HepG2 (cell line): Measurements from ENCODE around the gene UBAP2L. TPM values are rescaled to one million over a fixed set of nuclear protein-coding genes. Genes with fewer than 3 reads are reported as not detected.
A peak's percentile ranks its signal among the peaks of the same experiment; 100 is the strongest.

Source experiments
- BORCS8-MEF2B ChIP-seq: sonication (generic); formaldehyde crosslinking; IDR thresholded peaks from 2 replicates; pipeline ENCODE4 v1.8.0; 2022; ENCODE audit warnings: mild to moderate bottlenecking, missing genetic modification reagents
- CREB1 ChIP-seq, 2 experiments: fragments of 450-650 bp in 1 of 2; IDR thresholded peaks; 2 replicates each; pipeline ENCODE4 v1.6.1; 2016 to 2017; ENCODE audit warnings: control low read depth in 1 of 2, mild to moderate bottlenecking in 1 of 2, missing compliant biosample characterization in 1 of 2, missing genetic modification characterization in 1 of 2
- CREB3 ChIP-seq: sonication (generic); formaldehyde crosslinking; IDR thresholded peaks from 2 replicates; pipeline ENCODE4 v1.5.0; 2020; ENCODE audit warnings: missing genetic modification reagents
- GATAD1 ChIP-seq: IDR thresholded peaks from 2 replicates; pipeline ENCODE4 v1.6.1; 2016; ENCODE audit warnings: missing genetic modification reagents, missing compliant biosample characterization
- GTF3A ChIP-seq: sonication (generic); formaldehyde crosslinking; conservative IDR thresholded peaks from 2 replicates; pipeline ENCODE4 v1.4.0; 2020; ENCODE audit warnings: mild to moderate bottlenecking, missing genetic modification reagents
- HNF1B ChIP-seq: sonication (generic); formaldehyde crosslinking; IDR thresholded peaks from 2 replicates; pipeline ENCODE4 v1.5.1; 2020; ENCODE audit warnings: mild to moderate bottlenecking, moderate library complexity, missing genetic modification reagents
- HNRNPLL ChIP-seq: fragments of 200-400 bp; formaldehyde crosslinking; IDR thresholded peaks from 2 replicates; pipeline ENCODE4 v1.6.1; 2017; ENCODE audit warnings: mild to moderate bottlenecking, low read depth, low read length; ENCODE audit not compliant: poor library complexity, severe bottlenecking
- JUND ChIP-seq: sonication (generic); formaldehyde crosslinking; IDR thresholded peaks from 2 replicates; pipeline ENCODE4 v1.8.0; 2022; ENCODE audit warnings: mild to moderate bottlenecking, missing genetic modification reagents
- KDM5B ChIP-seq: sonication (generic); formaldehyde crosslinking; IDR thresholded peaks from 2 replicates; pipeline ENCODE4 v1.4.0; 2020; ENCODE audit warnings: missing genetic modification reagents, mild to moderate bottlenecking, borderline replicate concordance
- KLF12 ChIP-seq: sonication (generic); formaldehyde crosslinking; IDR thresholded peaks from 2 replicates; pipeline ENCODE4 v1.4.0; 2020; ENCODE audit warnings: missing genetic modification reagents, borderline replicate concordance
- LCORL ChIP-seq, 2 experiments: fragments of 450-650 bp in 1 of 2; sonication (generic) in 1 of 2; formaldehyde crosslinking in 1 of 2; IDR thresholded peaks; 2 replicates each; pipeline versions ENCODE4 v1.5.0 to v1.6.1; 2017 to 2020; ENCODE audit warnings: antibody characterized with exemption in 1 of 2, missing genetic modification reagents in 1 of 2
- MEIS1 ChIP-seq: sonication (generic); formaldehyde crosslinking; IDR thresholded peaks from 2 replicates; pipeline ENCODE4 v1.9.0; 2021; ENCODE audit warnings: mild to moderate bottlenecking, missing genetic modification reagents, moderate library complexity, borderline replicate concordance
- NFATC3 ChIP-seq: sonication (generic); formaldehyde crosslinking; IDR thresholded peaks from 2 replicates; pipeline ENCODE4 v1.5.1; 2020; ENCODE audit warnings: mild to moderate bottlenecking, missing genetic modification reagents
- RARA ChIP-seq: IDR thresholded peaks from 2 replicates; pipeline ENCODE4 v1.6.1; 2016; ENCODE audit warnings: missing genetic modification reagents, missing compliant biosample characterization
- RARG ChIP-seq: sonication (generic); formaldehyde crosslinking; IDR thresholded peaks from 2 replicates; pipeline ENCODE4 v1.4.0; 2020; ENCODE audit warnings: low read depth, mild to moderate bottlenecking, missing genetic modification reagents
- SMAD9 ChIP-seq: sonication (generic); formaldehyde crosslinking; IDR thresholded peaks from 2 replicates; pipeline ENCODE4 v1.5.1; 2020; ENCODE audit warnings: mild to moderate bottlenecking, missing genetic modification reagents
- TBL1XR1 ChIP-seq: fragments of 150-350 bp; IDR thresholded peaks from 2 replicates; pipeline ENCODE4 v1.6.1; 2014; ENCODE audit warnings: borderline replicate concordance, low read length; ENCODE audit not compliant: partially characterized antibody
- ZBTB2 ChIP-seq: sonication (generic); formaldehyde crosslinking; IDR thresholded peaks from 2 replicates; pipeline ENCODE4 v1.8.0; 2022; ENCODE audit warnings: low read depth, missing genetic modification reagents
- ZBTB21 ChIP-seq: sonication (generic); formaldehyde crosslinking; IDR thresholded peaks from 2 replicates; pipeline ENCODE4 v1.4.0; 2020; ENCODE audit warnings: missing genetic modification reagents
- ZGPAT ChIP-seq: IDR thresholded peaks from 2 replicates; pipeline ENCODE4 v1.6.1; 2016; ENCODE audit warnings: mild to moderate bottlenecking
- ZNF672 ChIP-seq: sonication (generic); formaldehyde crosslinking; IDR thresholded peaks from 2 replicates; pipeline ENCODE4 v1.8.1; 2022; ENCODE audit warnings: missing genetic modification reagents
- ZNF777 ChIP-seq: sonication (generic); formaldehyde crosslinking; IDR thresholded peaks from 2 replicates; pipeline ENCODE4 v1.4.0; 2020; ENCODE audit warnings: missing genetic modification reagents
- ZSCAN30 ChIP-seq: sonication (generic); formaldehyde crosslinking; IDR thresholded peaks from 2 replicates; pipeline ENCODE4 v1.5.0; 2020; ENCODE audit warnings: mild to moderate bottlenecking, missing genetic modification reagents
- polyA plus RNA-seq, 8 experiments: library from polyadenylated mRNA; depleted of rRNA in 3 of 8; stranded (reverse) in 7 of 8; unstranded in 1 of 8; fragments of >200 nt; fragmentation: Illumina TruSeq in 4 of 8; extraction: Trizol in 4 of 8; gene quantifications; 2 replicates each; pipeline versions ENCODE4 v1.2.1 to v1.2.3, GENCODE V29; 2011 to 2016; ENCODE audit warnings: low read depth in 4 of 8, missing spikeins in 1 of 8, mixed read lengths in 1 of 8; ENCODE audit not compliant: insufficient read depth in 1 of 8
- total RNA-seq, 5 experiments: library from RNA; depleted of rRNA; stranded (reverse); fragments of >200 nt; fragmentation: Illumina TruSeq; extraction: Trizol; gene quantifications; 2 replicates each; pipeline ENCODE4 v1.2.3, GENCODE V29; 2016; ENCODE audit warnings: low read depth in 1 of 5

The UBAP2L gene
- total and polyA plus RNA-seq, 2 of the 13 experiments (the other 11 are each of a cell fraction or from before 2014, with no cell fraction given), result 74.2 to 159 TPM

- TF ChIP-seq HNF1B (CRISPR knock-in tag) (peak; percentile 92), RARA (peak; percentile 47), LCORL (IDR thresholded peaks at IDR 0.05) (no peak), LCORL (CRISPR knock-in tag; IDR thresholded peaks at IDR 0.05) (peak; percentile 76), SMAD9 (0 out of 2 replicates have a peak, but pooled peaks have one; percentile 76), HNRNPLL (peak; percentile 70), RARG (CRISPR knock-in tag) (no peak; the same call in 1 of the 2 replicates), KDM5B (CRISPR knock-in tag) (peak; percentile 89; the same call in 1 of the 2 replicates), ZBTB2 (peak; percentile 92), CREB3 (peak; percentile 96; the same call in 1 of the 2 replicates), JUND (CRISPR knock-in tag) (no peak), ZNF672 (CRISPR knock-in tag) (no peak), NFATC3 (CRISPR knock-in tag) (peak; percentile 85; the same call in 1 of the 2 replicates), ZSCAN30 (CRISPR knock-in tag) (no peak), MEIS1 (CRISPR knock-in tag) (no peak; the same call in 1 of the 2 replicates), TBL1XR1 (no peak), KLF12 (CRISPR knock-in tag) (peak; percentile 62), ZGPAT (CRISPR knock-in tag) (peak; percentile 90), GATAD1 (peak; percentile 87), GTF3A (CRISPR knock-in tag) (no peak), BORCS8-MEF2B (CRISPR knock-in tag) (peak; percentile 85), ZBTB21 (CRISPR knock-in tag) (peak; percentile 76), ZNF777 (CRISPR knock-in tag) (peak; percentile 44; the same call in 1 of the 2 replicates), CREB1 (IDR thresholded peaks at IDR 0.05) (peak; percentile 94), CREB1 (CRISPR knock-in tag; IDR thresholded peaks at IDR 0.05) (peak; percentile 87)
Measured at GRCh38 chr1:154220071-154220969, at the start of gene UBAP2L (continued).
